ENCODE data around the gene SLC48A1. TPM values are rescaled to one million over a fixed set of nuclear protein-coding genes. Genes with fewer than 3 reads are reported as not detected.

The SLC48A1 gene
- total and polyA plus RNA-seq, 4 donors, result 6.1 to 15.4 (median 9.3) TPM

GRCh38 chr12:47823422-47824086 is 50.5 kb downstream of the SLC48A1 start:
- TF ChIP-seq SP1 (IDR thresholded peaks at IDR 0.05), result no peak
- TF ChIP-seq REST (IDR thresholded peaks at IDR 0.05), result no peak
- TF ChIP-seq MAX (IDR thresholded peaks at IDR 0.05), result no peak
- TF ChIP-seq TAF1 (conservative IDR thresholded peaks at IDR 0.05), result no peak
- no peak for TF ChIP-seq CTCF (IDR thresholded peaks at IDR 0.05; ENCODE audit: low read depth, low read length, missing input control)
- no peak for TF ChIP-seq YY1 (IDR thresholded peaks at IDR 0.05)
- no peak for TF ChIP-seq HNF4A (conservative IDR thresholded peaks at IDR 0.05)
- no peak for TF ChIP-seq EGR1 (IDR thresholded peaks at IDR 0.05; ENCODE audit: low read depth in 2 of 2)
- no peak for TF ChIP-seq RXRA (IDR thresholded peaks at IDR 0.05)
- no peak for TF ChIP-seq NR2F2 (IDR thresholded peaks at IDR 0.05)
- TF ChIP-seq HNF4G (IDR thresholded peaks at IDR 0.05), result no peak
- no peak for TF ChIP-seq FOXA1 (IDR thresholded peaks at IDR 0.05)
- no peak for TF ChIP-seq FOXA2 (IDR thresholded peaks at IDR 0.05)
- no peak for TF ChIP-seq ATF3 (IDR thresholded peaks at IDR 0.05)
- TF ChIP-seq ZBTB33 (IDR thresholded peaks at IDR 0.05), result no peak
- DNase-seq (ENCODE audit: low spot score), result no peak
- H3K27me3 ChIP-seq (ENCODE audit: control insufficient read depth in 4 of 4, insufficient read depth in 4 of 4, low read length in 3 of 4), result no peaks in the 10 kb centered on the region
- H3K27ac ChIP-seq (ENCODE audit: low read depth in 1 of 2, low read length in 2 of 2), result no peak overlapping the region
- H3K9me3 ChIP-seq (ENCODE audit: control insufficient read depth in 4 of 4, low read length in 3 of 4), result no peaks in the 10 kb centered on the region
- 96% methylated on average over 5 of the region's 5 CpGs for WGBS
- H3K4me1 ChIP-seq (ENCODE audit: control insufficient read depth in 4 of 4, insufficient read depth in 4 of 4, low read length in 3 of 4), result peaks cover 0 to 10% (median 5%) of the 10 kb centered on the region in 4 donors
- no peak overlapping the region for H3K4me3 ChIP-seq (ENCODE audit: low read depth in 1 of 3, low read length in 3 of 3)
- H3K36me3 ChIP-seq (ENCODE audit: control insufficient read depth in 4 of 4, insufficient read depth in 3 of 4, low read depth in 1 of 4, low read length in 3 of 4), result no peaks in the 10 kb centered on the region
- H3K9ac ChIP-seq (ENCODE audit: low read depth in 1 of 2, low read length in 2 of 2), result no peak overlapping the region

- Histone ChIP-seq H3K4me3 (ENCODE audit: low read depth in 1 of 3, low read length in 3 of 3) (no peak overlapping the region), H3K9ac (ENCODE audit: low read depth in 1 of 2, low read length in 2 of 2) (no peak overlapping the region), H3K4me1 (ENCODE audit: control insufficient read depth in 4 of 4, insufficient read depth in 4 of 4, low read length in 3 of 4) (peaks cover 0 to 9% (median 5%) of the 10 kb centered on the region in 4 donors), H3K9me3 (ENCODE audit: control insufficient read depth in 4 of 4, low read length in 3 of 4) (no peaks in the 10 kb centered on the region), H3K27me3 (ENCODE audit: control insufficient read depth in 4 of 4, insufficient read depth in 4 of 4, low read length in 3 of 4) (no peaks in the 10 kb centered on the region), H3K27ac (ENCODE audit: low read depth in 1 of 2, low read length in 2 of 2) (no peak overlapping the region), H3K36me3 (ENCODE audit: control insufficient read depth in 4 of 4, insufficient read depth in 3 of 4, low read depth in 1 of 4, low read length in 3 of 4) (no peaks in the 10 kb centered on the region)
- no peak for TF ChIP-seq HNF4A (conservative IDR thresholded peaks at IDR 0.05)
- no peak for TF ChIP-seq FOXA2 (IDR thresholded peaks at IDR 0.05)
- no peak for TF ChIP-seq SP1 (IDR thresholded peaks at IDR 0.05)
- no peak for TF ChIP-seq JUND (IDR thresholded peaks at IDR 0.05)
- no peak for TF ChIP-seq EGR1 (IDR thresholded peaks at IDR 0.05; ENCODE audit: low read depth in 2 of 2)
- TF ChIP-seq CTCF (IDR thresholded peaks at IDR 0.05; ENCODE audit: low read depth, low read length, missing input control), result no peak
- no peak for TF ChIP-seq RAD21 (IDR thresholded peaks at IDR 0.05)
- TF ChIP-seq REST (IDR thresholded peaks at IDR 0.05), result no peak
- no peak for TF ChIP-seq HNF4G (IDR thresholded peaks at IDR 0.05)
- TF ChIP-seq GABPA (IDR thresholded peaks at IDR 0.05 in 1 of 2, conservative IDR thresholded peaks at IDR 0.05 in 1 of 2), result no peak
- WGBS, result 86% methylated on average over 2 of the region's 2 CpGs
- DNase-seq (ENCODE audit: low spot score), result no peak
Observed at GRCh38 chr12:47824198-47824597, 51.2 kb downstream of the SLC48A1 start.

All from liver (tissue), 9 donors.